PC-3 (cell line): ENCODE results near the gene KCNV2. TPM values are rescaled to one million over a fixed set of nuclear protein-coding genes. Genes with fewer than 3 reads are reported as not detected.

Experiments
- ATAC-seq: fragments of 200-7000 bp; cut with Tn5 transposase; 2 replicates; pipeline ENCODE4 v1.9.1; 2020; ENCODE audit warnings: mild to moderate bottlenecking, moderate library complexity
- BruUV-seq: library from RNA; stranded (reverse); fragments of 400-500 nt; replicated peaks from 2 replicates; lab custom pipeline; 2021; lab: Mats Ljungman, UMichigan
- CTCF ChIA-PET: fragments of 300-600 bp; sonication (Branson Sonifier 250); formaldehyde crosslinking; loops from one replicate; lab custom pipeline; 2022; ENCODE audit warnings: antibody characterized with exemption; lab: Charles Lee
- POLR2A ChIA-PET: fragments of 300-600 bp; sonication (Branson Sonifier 250); formaldehyde crosslinking; loops from one replicate; lab custom pipeline; 2022; ENCODE audit warnings: antibody characterized with exemption; ENCODE audit not compliant: unreplicated experiment; lab: Charles Lee
- DNase-seq: peaks from one replicate; pipeline ENCODE4 v3.0.0-alpha.2; 2015
- H2AFZ ChIP-seq: fragments of 300-600 bp; sonication (generic); 2 replicates; pipeline ENCODE4 v1.6.0; 2016; ENCODE audit warnings: antibody characterized with exemption, low read length
- H3F3A ChIP-seq: fragments of 300-600 bp; sonication (generic); one replicate; pipeline ENCODE4 v1.6.0; 2017; ENCODE audit warnings: antibody characterized with exemption, low read length, control low read depth, mild to moderate bottlenecking; ENCODE audit not compliant: unreplicated experiment
- H3K27ac ChIP-seq: fragments of 300-600 bp; sonication (generic); 2 replicates; pipeline ENCODE4 v1.5.1; 2016; ENCODE audit warnings: mild to moderate bottlenecking, low read length
- H3K27me3 ChIP-seq: fragments of 300-600 bp; sonication (generic); 2 replicates; pipeline ENCODE4 v1.6.1; 2016; ENCODE audit warnings: low read length, mixed read lengths
- H3K36me3 ChIP-seq: fragments of 300-600 bp; sonication (generic); 2 replicates; pipeline ENCODE4 v1.6.1; 2016; ENCODE audit warnings: low read depth, mixed run types, low read length, mixed read lengths
- H3K4me1 ChIP-seq: fragments of 300-600 bp; sonication (generic); 2 replicates; pipeline ENCODE4 v1.5.1; 2016; ENCODE audit warnings: low read length; ENCODE audit not compliant: insufficient read depth
- H3K4me2 ChIP-seq: fragments of 300-600 bp; sonication (generic); 2 replicates; pipeline ENCODE4 v1.6.0; 2016; ENCODE audit warnings: low read length
- H3K4me3 ChIP-seq: fragments of 300-600 bp; sonication (generic); 2 replicates; pipeline ENCODE4 v1.5.1; 2016; ENCODE audit warnings: mild to moderate bottlenecking, low read length, mixed read lengths
- H3K79me2 ChIP-seq: fragments of 300-600 bp; sonication (generic); 2 replicates; pipeline ENCODE4 v1.6.1; 2017; ENCODE audit warnings: low read length, mixed read lengths
- H3K9ac ChIP-seq: fragments of 300-600 bp; sonication (generic); 2 replicates; pipeline ENCODE4 v1.6.0; 2016; ENCODE audit warnings: mild to moderate bottlenecking, low read length
- H3K9me2 ChIP-seq: fragments of 300-600 bp; sonication (generic); replicated peaks from 2 replicates; pipeline ENCODE4 v1.6.1; 2016; ENCODE audit warnings: mixed run types, low read length, mixed read lengths
- H3K9me3 ChIP-seq: fragments of 300-600 bp; sonication (generic); 2 replicates; pipeline ENCODE4 v1.6.1; 2016; ENCODE audit warnings: low read length, mixed read lengths
- H4K20me1 ChIP-seq: fragments of 300-600 bp; sonication (generic); 2 replicates; pipeline ENCODE4 v1.6.1; 2016; ENCODE audit warnings: low read length, mixed read lengths
- EZH2 ChIP-seq: fragments of 300-600 bp; sonication (generic); IDR thresholded peaks from one replicate; pipeline ENCODE4 v1.6.1; 2017; ENCODE audit warnings: antibody characterized with exemption, mild to moderate bottlenecking, low read length; ENCODE audit not compliant: unreplicated experiment
- EZH2phosphoT487 ChIP-seq: fragments of 300-600 bp; sonication (generic); IDR thresholded peaks from 2 replicates; pipeline ENCODE4 v1.6.1; 2018; ENCODE audit warnings: mild to moderate bottlenecking, antibody characterized with exemption, low read length, borderline replicate concordance
- intact Hi-C: fragments of 100-400 bp; cut with micrococcal nuclease; formaldehyde crosslinking; loops from 2 replicates; pipeline ENCODE4 v1.9.0; 2023
- total RNA-seq: library from RNA; depleted of rRNA; stranded (reverse); fragments of >200 nt; gene quantifications from 2 replicates; pipeline ENCODE4 v1.2.3, GENCODE V29; 2014
- TF ChIP-seq, protein P1 (sequence below): fragments of 300-600 bp; sonication (generic); conservative IDR thresholded peaks from 2 replicates; pipeline ENCODE4 v1.5.1; 2017; ENCODE audit warnings: antibody characterized with exemption, low read depth, mild to moderate bottlenecking, low read length

KCNV2 gene
- total RNA-seq, 1 experiment from 2014 or later = not detected

- H3F3A ChIP-seq = no peaks in the 10 kb centered on the region
- no peaks in the 10 kb centered on the region for H3K79me2 ChIP-seq
- POLR2A ChIA-PET = no interaction called here
- H3K9me2 ChIP-seq = no peaks in the 10 kb centered on the region
- no peak for ATAC-seq
- H3K4me3 ChIP-seq = no peak overlapping the region
- H3K36me3 ChIP-seq = no peaks in the 10 kb centered on the region
- no peak overlapping the region for H3K27ac ChIP-seq
- intact Hi-C loops = loop anchor here (10.0 kb wide), 1 partner anchor 259 kb away; no protein-coding TSS in a partner anchor
- DNase-seq = no peak
- H3K9ac ChIP-seq = no peak overlapping the region
- BruUV-seq = no TSS peak
- no peaks in the 10 kb centered on the region; the same call in 1 of the 2 replicates for H3K4me1 ChIP-seq
- H4K20me1 ChIP-seq = no peaks in the 10 kb centered on the region
- no peaks in the 10 kb centered on the region for H3K27me3 ChIP-seq
- H3K4me2 ChIP-seq = no peak overlapping the region
- H2AFZ ChIP-seq = no peak overlapping the region
- TF ChIP-seq, protein P1, sequence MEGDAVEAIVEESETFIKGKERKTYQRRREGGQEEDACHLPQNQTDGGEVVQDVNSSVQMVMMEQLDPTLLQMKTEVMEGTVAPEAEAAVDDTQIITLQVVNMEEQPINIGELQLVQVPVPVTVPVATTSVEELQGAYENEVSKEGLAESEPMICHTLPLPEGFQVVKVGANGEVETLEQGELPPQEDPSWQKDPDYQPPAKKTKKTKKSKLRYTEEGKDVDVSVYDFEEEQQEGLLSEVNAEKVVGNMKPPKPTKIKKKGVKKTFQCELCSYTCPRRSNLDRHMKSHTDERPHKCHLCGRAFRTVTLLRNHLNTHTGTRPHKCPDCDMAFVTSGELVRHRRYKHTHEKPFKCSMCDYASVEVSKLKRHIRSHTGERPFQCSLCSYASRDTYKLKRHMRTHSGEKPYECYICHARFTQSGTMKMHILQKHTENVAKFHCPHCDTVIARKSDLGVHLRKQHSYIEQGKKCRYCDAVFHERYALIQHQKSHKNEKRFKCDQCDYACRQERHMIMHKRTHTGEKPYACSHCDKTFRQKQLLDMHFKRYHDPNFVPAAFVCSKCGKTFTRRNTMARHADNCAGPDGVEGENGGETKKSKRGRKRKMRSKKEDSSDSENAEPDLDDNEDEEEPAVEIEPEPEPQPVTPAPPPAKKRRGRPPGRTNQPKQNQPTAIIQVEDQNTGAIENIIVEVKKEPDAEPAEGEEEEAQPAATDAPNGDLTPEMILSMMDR = no peak
- TF ChIP-seq EZH2phosphoT487 (no peak), EZH2 (no peak)
- no peaks in the 10 kb centered on the region for H3K9me3 ChIP-seq
- CTCF ChIA-PET = no interaction called here
Measured at GRCh38 chr9:2723376-2724065, 6.2 kb downstream of the KCNV2 start.

DNA sequence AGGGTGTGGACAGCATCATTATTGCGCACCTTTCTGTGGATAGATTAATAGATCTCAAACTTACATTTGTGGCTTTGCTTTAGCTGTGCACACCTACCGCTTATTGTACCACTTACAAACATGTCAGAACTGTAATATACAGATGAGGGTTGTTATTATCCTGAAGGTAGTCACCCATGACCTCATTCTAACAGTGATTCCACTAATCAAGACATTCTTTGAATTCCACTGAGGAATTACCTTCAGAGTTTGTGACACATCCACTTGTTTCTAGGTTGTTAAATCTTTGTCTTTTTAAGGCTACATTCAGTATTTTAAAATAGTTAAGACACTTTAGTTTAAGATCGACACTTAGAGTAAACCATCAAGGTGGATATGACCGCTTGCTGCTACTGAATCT is 7.8 kb downstream of the KCNV2 start:
- Histone ChIP-seq H3K27ac (no peak overlapping the region), H3K9me3 (no peaks in the 10 kb centered on the region), H3K27me3 (no peaks in the 10 kb centered on the region), H3F3A (no peaks in the 10 kb centered on the region), H3K9me2 (no peaks in the 10 kb centered on the region), H3K4me3 (no peak overlapping the region), H3K79me2 (no peaks in the 10 kb centered on the region), H3K4me2 (no peak overlapping the region), H3K9ac (no peak overlapping the region), H3K4me1 (no peaks in the 10 kb centered on the region; the same call in 1 of the 2 replicates), H2AFZ (no peak overlapping the region), H3K36me3 (no peaks in the 10 kb centered on the region), H4K20me1 (no peaks in the 10 kb centered on the region)
- ChIA-PET POLR2A (no interaction called here), CTCF (no interaction called here)
- intact Hi-C loops = loop anchor here (5.0 to 10.0 kb wide), 2 partner anchors 260 to 493 kb away; no protein-coding TSS in a partner anchor
- no TSS peak for BruUV-seq
- DNase-seq = no peak
- ATAC-seq = no peak
- no peak for TF ChIP-seq EZH2
- TF ChIP-seq, protein P1 = no peak
- no peak for TF ChIP-seq EZH2phosphoT487

GRCh38 chr9:2725898-2726649 is 8.8 kb downstream of the KCNV2 start:
- Histone ChIP-seq H2AFZ (no peak overlapping the region), H4K20me1 (no peaks in the 10 kb centered on the region), H3K9ac (no peak overlapping the region), H3K4me2 (no peak overlapping the region), H3K9me3 (no peaks in the 10 kb centered on the region), H3K9me2 (no peaks in the 10 kb centered on the region), H3K36me3 (no peaks in the 10 kb centered on the region), H3K27me3 (no peaks in the 10 kb centered on the region), H3K4me1 (no peaks in the 10 kb centered on the region; the same call in 1 of the 2 replicates), H3F3A (no peaks in the 10 kb centered on the region), H3K4me3 (no peak overlapping the region), H3K27ac (no peak overlapping the region), H3K79me2 (no peaks in the 10 kb centered on the region)
- ATAC-seq (no peak), DNase-seq (no peak)
- ChIA-PET POLR2A (no interaction called here), CTCF (no interaction called here)
- intact Hi-C loops = loop anchor here (5.0 to 10.0 kb wide), 2 partner anchors 261 to 494 kb away; no protein-coding TSS in a partner anchor
- BruUV-seq = no TSS peak
- TF ChIP-seq EZH2 (no peak), EZH2phosphoT487 (no peak)
- TF ChIP-seq, protein P1 = no peak
